Measurements from ENCODE around the gene STPG3.

Gene STPG3

DNA sequence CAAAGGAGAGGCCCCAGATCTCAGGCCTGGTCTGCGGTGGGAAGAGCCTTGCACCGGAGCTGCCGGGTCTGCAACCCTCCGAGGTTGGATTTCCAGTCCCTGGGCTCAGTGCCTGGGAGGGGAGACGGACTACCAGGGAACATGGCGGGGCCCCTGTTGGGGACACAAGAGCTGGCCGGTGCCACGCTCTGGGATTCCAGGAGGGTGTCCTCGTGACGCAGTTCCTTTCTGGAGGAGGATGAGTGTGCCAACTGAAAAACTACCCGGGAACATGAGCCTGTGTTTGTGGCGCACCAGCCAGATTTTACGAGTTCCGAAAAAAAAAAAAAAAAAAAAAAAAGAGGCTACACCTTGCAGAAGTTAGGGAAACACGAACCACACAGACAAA, 42.0 kb downstream of the STPG3 start:
- no peak overlapping the region for H3K4me3 ChIP-seq (replicated peaks; ENCODE audit: low read depth, low read length)
- TF ChIP-seq, protein P1, sequence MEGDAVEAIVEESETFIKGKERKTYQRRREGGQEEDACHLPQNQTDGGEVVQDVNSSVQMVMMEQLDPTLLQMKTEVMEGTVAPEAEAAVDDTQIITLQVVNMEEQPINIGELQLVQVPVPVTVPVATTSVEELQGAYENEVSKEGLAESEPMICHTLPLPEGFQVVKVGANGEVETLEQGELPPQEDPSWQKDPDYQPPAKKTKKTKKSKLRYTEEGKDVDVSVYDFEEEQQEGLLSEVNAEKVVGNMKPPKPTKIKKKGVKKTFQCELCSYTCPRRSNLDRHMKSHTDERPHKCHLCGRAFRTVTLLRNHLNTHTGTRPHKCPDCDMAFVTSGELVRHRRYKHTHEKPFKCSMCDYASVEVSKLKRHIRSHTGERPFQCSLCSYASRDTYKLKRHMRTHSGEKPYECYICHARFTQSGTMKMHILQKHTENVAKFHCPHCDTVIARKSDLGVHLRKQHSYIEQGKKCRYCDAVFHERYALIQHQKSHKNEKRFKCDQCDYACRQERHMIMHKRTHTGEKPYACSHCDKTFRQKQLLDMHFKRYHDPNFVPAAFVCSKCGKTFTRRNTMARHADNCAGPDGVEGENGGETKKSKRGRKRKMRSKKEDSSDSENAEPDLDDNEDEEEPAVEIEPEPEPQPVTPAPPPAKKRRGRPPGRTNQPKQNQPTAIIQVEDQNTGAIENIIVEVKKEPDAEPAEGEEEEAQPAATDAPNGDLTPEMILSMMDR (IDR thresholded peaks at IDR 0.05; ENCODE audit: low read depth, low read length, missing control alignments), result no peak
- DNase-seq (ENCODE audit: extremely low read depth, low read depth), result no peak

DNA sequence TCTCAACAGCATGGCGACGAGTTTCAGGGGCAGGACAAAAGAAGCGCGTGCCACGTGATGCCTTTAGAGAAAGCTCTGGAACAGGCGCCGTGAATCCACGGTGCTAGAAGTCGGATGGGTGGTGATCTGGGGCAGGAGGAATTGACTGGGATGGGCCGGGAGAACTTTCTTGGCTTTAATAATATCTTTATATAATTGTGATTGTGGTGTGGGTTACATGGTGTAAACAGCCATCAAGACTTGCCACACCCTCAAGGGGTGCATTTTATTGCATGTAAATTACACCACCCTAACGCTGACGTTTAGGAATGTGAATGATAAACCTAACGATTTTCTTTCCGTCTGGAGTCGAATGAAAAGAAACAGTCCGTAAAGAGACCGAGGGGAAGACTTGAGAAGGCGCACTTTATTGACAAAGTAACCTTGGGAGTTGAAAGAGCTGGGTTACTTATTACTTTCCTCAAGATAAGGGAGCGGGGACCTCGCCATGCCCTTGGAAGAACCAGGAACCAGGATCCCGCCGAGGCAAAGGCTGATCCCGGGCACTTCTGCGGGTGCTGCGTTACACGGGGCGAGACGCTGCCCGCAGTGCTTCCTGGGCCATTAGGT, 42.5 kb downstream of the STPG3 start:
- TF ChIP-seq, protein P1 (IDR thresholded peaks at IDR 0.05; ENCODE audit: low read depth, low read length, missing control alignments), result no peak
- H3K4me3 ChIP-seq (replicated peaks; ENCODE audit: low read depth, low read length), result no peak overlapping the region

DNA sequence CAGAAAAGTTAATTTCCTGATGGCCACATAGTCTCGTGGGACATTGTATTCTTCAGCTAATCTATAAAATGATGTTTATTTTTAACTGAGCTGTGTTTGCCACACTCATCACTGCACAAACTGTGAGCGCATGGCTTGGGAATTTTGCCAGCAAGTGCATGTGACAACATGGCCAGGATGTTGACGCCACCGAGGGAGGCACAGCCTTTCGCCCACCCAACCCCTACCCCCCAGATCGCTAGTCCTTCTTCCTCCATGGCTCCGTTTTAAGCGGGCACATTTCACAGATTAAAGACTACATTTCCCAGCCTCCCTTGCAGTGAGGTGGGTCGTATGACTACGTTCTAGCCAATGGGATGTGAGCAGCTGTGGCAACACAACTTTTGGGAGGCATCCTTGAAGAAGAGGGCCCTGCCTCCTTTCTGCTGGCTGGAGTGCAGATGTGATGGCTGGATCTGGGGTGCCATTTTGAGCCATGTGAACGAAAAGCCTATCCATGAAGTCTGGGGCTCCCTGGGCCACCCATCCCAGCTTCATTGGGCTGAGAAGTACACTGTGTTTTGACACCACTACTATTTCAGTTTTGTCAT, 43.1 kb downstream of the STPG3 start:
- H3K4me3 ChIP-seq (replicated peaks; ENCODE audit: low read depth, low read length), result no peak overlapping the region
- no peak for DNase-seq (ENCODE audit: extremely low read depth, low read depth)
- TF ChIP-seq, protein P1 (IDR thresholded peaks at IDR 0.05; ENCODE audit: low read depth, low read length, missing control alignments), result no peak

More for the DNA sequence above, 42.5 kb downstream of the STPG3 start:
- no peak for DNase-seq (ENCODE audit: extremely low read depth, low read depth)

DNA sequence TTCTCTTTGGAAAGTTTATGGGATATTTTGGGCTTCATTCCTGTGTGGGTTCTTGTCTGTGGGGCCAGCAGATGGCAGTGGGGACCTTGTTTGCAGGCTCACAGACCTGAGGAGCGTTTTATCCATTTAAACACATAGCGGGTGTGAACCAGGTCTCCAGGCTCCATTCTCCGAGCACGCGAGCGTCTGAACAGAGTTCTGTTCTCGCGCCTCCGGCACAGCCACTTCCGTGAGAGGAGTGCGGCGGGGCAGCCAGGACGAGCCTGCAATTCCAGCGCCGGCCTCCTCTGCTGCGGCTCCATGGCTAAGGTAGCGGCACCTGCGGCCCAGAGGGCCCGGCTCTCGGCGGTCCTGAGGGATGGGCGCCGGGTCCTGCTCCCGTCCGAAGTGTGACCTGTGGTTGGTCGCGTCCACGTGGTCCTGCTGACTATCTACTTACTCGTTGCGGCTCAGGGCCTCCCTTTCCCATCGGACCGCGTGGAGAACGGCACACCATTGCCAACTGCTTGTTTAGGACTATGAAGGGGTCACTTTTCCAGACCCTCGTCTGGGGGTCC, 43.7 kb downstream of the STPG3 start:
- H3K4me3 ChIP-seq (replicated peaks; ENCODE audit: low read depth, low read length), result no peak overlapping the region
- no peak for DNase-seq (ENCODE audit: extremely low read depth, low read depth)
- TF ChIP-seq, protein P1 (IDR thresholded peaks at IDR 0.05; ENCODE audit: low read depth, low read length, missing control alignments), result peak; percentile 31

DNA sequence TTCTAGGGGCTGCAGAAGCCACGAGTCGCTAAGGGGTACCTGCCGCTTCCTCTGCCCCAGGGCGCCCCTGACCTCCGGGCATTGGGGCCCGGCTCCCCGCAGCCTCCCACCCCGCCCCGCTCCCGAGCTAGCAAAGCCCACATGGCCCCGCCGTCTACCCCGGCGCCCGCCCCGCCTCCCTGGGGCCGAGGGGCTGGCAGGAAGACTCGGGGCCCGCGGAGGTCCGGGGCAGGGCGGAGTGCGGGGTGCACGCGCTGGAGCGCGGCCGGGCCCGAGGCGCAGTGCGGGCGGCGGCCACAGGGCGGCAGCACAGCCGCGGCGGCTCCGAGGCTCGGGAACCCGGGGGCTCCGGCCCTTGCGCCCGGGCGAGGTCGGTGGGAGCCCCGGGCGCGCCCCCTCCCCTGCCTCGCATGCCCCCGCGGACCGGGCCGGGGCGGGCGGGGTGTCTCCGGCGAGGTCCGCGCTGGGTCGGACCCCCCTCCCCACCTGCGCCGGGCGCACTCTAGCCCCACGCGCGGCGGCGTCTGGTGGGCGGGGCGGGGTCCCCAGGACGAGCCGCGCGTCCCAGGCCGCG, 44.2 kb downstream of the STPG3 start:
- no peak for DNase-seq (ENCODE audit: extremely low read depth, low read depth)
- TF ChIP-seq, protein P1 (IDR thresholded peaks at IDR 0.05; ENCODE audit: low read depth, low read length, missing control alignments), result peak; percentile 4
- no peak overlapping the region for H3K4me3 ChIP-seq (replicated peaks; ENCODE audit: low read depth, low read length)

DNA sequence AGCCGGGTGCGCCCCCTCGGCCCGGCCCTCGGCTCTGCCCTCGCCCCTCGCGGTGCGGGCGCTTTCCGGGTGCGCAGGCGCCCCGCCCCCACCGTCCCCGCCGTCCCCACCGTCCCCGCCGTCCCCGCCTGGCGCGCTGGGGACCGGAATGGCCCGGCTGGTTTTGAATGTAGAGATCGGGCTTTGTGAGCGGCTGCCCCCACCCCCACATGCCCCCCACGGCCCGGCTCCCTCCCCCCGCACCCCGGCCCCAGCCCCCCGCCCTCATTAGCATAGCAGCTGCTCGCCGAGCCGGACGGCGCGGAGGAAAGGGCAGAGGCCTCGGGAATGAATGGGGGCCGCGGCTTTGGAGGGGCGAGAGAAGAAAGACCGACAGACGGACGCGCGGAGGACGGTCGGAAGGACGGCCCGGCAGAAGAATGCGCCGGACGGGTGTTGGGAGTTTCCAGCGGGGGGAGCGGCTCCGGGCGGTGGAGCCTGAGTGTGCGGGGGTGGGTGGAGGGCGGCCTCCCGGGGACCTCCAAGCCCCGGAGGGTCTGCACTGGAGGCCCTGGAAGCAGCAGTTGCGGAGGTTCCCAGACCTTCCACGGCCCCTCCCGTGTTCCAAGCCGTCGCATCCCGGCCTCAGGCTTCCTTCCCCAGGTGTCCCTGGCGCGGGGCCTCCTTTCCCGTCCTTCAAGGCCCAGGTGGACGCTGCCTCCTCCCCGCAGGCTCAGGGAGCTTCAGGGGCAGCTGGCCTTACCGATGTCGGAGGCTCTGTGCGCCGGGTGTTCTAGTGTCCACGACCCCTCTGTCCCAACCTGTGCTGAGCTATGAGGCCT, 45.0 kb downstream of the STPG3 start:
- no peak overlapping the region for H3K4me3 ChIP-seq (replicated peaks; ENCODE audit: low read depth, low read length)
- no peak for DNase-seq (ENCODE audit: extremely low read depth, low read depth)
- TF ChIP-seq, protein P1 (IDR thresholded peaks at IDR 0.05; ENCODE audit: low read depth, low read length, missing control alignments), result no peak

Measured in HFF-Myc (cell line).